Stimulated activated memory B cell treated with anti-CD40 and anti-IgM and Interleukin-4, amounts not matched to agents 10 μg/mL and 1 μg/mL and 100 μg/mL, for 72 hours (primary cell): ENCODE data around the gene FAM98B.

ENCODE experiments used
- ATAC-seq: fragments of 150-1000 bp; cut with Tn5 transposase; 2 replicates; pipeline ENCODE4 v1.10.0; 2021
- H3K27ac Mint-ChIP-seq: one replicate; pipeline ENCODE4 v1.8.0; 2022; ENCODE audit warnings: mild to moderate bottlenecking, mixed read lengths
- H3K27me3 Mint-ChIP-seq: one replicate; pipeline ENCODE4 v1.8.0; 2022; ENCODE audit warnings: mixed read lengths
- H3K36me3 Mint-ChIP-seq: one replicate; pipeline ENCODE4 v1.8.0; 2022; ENCODE audit warnings: mixed read lengths
- H3K4me1 Mint-ChIP-seq: one replicate; pipeline ENCODE4 v1.8.0; 2022; ENCODE audit warnings: mixed read lengths
- H3K4me3 Mint-ChIP-seq: one replicate; pipeline ENCODE4 v1.8.0; 2022; ENCODE audit warnings: mild to moderate bottlenecking, moderate library complexity, mixed read lengths
- H3K9me3 Mint-ChIP-seq: one replicate; pipeline ENCODE4 v1.8.0; 2022; ENCODE audit warnings: mixed read lengths

FAM98B gene

DNA sequence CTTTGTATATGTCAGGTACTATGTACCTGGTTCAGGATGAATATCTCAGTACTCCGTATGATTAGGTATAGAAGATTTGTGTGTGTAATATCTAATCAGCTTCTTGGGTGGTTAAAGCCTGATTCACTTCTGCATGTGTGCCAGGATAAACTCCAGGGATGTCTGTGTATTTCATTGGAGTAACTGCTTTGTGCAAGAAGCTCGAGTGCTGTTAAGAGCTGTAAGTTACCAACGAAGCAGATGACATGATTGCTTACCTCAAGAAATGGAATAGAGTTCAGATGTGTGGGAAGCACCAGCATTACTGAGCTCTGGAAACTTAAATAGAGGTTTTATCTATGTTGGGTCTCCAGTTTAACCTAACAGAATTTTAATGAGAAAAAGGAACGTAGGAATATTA lies 23.7 kb downstream of the FAM98B start:
- Mint-ChIP-seq H3K27me3 (no peaks in the 10 kb centered on the region), H3K4me3 (no peak overlapping the region), H3K36me3 (peaks cover 50% of the 10 kb centered on the region), H3K27ac (no peak overlapping the region), H3K4me1 (peaks cover 6% of the 10 kb centered on the region), H3K9me3 (no peaks in the 10 kb centered on the region)
- no peak for ATAC-seq

DNA sequence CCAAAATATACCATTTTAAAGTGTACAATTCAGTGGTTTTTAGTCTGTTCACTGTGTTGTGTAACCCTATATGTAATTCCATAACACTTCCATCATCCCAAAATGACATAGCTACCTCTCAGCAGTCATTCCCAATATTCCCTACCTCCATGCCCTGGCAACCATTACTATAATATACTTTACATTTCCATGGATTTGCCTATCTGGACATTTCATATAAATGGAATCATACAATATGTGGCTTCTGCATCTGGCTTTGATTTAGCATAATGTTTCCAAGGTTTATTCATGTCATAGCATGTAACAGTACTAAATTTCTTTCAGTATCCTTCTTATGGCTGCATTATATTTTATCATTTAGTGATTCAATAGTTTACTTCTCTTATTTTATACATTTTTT lies 25.3 kb downstream of the FAM98B start:
- Mint-ChIP-seq H3K9me3 (no peaks in the 10 kb centered on the region), H3K4me3 (no peak overlapping the region), H3K4me1 (peaks cover 6% of the 10 kb centered on the region), H3K27ac (no peak overlapping the region), H3K36me3 (peaks cover 48% of the 10 kb centered on the region), H3K27me3 (no peaks in the 10 kb centered on the region)
- ATAC-seq = no peak

DNA sequence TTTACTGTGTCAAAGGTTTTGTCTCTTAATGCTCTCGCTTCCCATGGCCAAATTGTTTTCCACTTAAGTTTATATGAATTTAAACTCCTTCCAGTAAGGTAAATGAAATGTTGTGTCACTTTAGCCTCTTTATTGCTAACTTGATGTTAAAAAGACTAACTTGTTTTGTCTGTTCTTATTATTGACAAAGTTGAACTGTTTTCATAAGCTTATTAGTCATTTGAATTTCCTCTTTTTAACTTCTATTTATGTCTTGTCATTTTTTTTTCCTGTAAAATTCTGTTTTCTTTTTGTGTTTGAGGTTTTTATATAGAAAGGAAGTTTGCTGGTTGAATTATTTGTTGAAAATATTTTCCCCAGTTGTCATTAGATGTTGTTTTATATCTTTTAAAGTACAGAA lies 25.8 kb downstream of the FAM98B start:
- no peak overlapping the region for H3K4me3 Mint-ChIP-seq
- peaks cover 43% of the 10 kb centered on the region for H3K36me3 Mint-ChIP-seq
- H3K9me3 Mint-ChIP-seq = no peaks in the 10 kb centered on the region
- ATAC-seq = no peak
- peaks cover 6% of the 10 kb centered on the region for H3K4me1 Mint-ChIP-seq
- H3K27ac Mint-ChIP-seq = no peak overlapping the region
- H3K27me3 Mint-ChIP-seq = no peaks in the 10 kb centered on the region

DNA sequence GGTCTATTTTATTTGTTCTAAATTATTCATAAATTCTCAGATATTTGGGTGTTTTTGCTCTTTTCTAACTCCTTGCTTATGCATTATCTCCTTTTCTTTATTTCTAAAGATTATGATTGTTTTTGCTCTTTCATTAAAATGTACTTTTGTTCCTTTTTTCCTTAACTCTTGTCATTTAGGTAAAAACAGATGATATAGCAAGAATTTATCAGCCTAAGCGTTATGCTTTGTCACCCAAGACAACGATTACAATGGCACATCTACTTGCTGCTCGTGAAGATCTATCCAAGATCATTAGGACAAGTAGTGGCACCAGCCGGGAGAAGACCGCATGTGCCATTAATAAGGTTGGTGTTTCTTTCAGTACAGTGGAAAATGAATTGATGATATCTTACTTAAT lies 27.2 kb downstream of the FAM98B start:
- Mint-ChIP-seq H3K27me3 (no peaks in the 10 kb centered on the region), H3K4me1 (peaks cover 6% of the 10 kb centered on the region), H3K9me3 (no peaks in the 10 kb centered on the region), H3K27ac (no peak overlapping the region), H3K4me3 (no peak overlapping the region), H3K36me3 (peaks cover 33% of the 10 kb centered on the region)
- ATAC-seq = no peak

DNA sequence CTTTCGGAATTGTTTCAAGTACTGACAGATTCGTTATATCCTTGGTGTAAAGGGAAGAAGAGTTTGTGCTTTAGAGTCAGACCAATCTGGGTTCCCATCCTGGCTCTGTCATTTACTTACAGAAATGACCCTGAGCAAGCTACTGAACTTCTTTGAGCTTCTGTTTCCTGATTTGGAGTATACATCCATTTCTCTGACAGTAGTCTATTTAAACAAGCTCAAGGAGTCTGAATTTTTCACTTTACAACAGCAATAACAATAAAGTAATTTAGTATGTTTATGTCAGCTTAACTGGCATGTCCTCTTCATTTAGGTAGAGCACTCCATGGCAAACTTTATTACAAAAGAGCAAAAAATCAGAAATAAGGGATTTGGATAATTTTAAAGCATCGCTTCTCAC lies 27.8 kb downstream of the FAM98B start:
- peaks cover 29% of the 10 kb centered on the region for H3K36me3 Mint-ChIP-seq
- H3K4me1 Mint-ChIP-seq = peaks cover 6% of the 10 kb centered on the region
- H3K27me3 Mint-ChIP-seq = no peaks in the 10 kb centered on the region
- H3K4me3 Mint-ChIP-seq = no peak overlapping the region
- no peak overlapping the region for H3K27ac Mint-ChIP-seq
- no peaks in the 10 kb centered on the region for H3K9me3 Mint-ChIP-seq
- ATAC-seq = no peak

DNA sequence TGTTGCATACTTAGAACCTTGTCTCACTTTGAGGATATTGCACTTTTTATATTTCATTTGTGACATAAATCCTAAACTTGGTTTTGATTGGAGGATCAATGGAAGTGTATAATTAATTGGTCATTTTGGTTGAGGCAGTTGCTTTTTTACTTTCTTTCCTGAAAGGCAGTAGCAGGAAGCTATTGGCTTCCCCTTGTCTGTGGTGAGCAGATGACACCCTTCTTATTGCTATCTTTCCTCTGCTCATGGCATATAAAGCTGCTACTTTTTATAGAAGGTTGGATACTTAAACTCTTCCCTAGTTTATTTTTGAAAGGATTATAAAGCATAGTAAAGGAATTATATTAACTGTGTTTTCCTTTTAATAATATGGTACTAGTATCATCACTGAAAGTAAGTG lies 28.6 kb downstream of the FAM98B start:
- peaks cover 6% of the 10 kb centered on the region for H3K4me1 Mint-ChIP-seq

DNA sequence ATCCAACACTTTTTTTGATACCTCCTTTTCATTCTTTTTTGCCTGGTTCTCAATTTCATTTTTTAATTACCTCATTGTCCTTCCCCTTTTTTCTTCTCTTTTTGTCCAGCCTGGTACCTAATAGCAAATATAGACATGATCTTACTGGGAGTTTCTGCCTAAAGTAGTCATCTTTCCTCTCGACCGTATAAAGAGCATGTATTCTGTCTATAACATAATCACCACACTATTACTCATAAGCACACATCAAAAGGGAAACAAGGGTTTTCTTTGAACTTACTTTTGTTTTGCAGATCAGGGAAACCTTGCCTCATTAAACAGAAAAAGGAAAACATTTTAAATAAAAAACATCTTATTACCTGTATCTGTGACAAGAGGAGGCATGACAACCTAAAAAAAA lies 33.0 kb downstream of the FAM98B start:
- H3K4me3 Mint-ChIP-seq = no peak overlapping the region
- H3K27me3 Mint-ChIP-seq = no peaks in the 10 kb centered on the region
- H3K4me1 Mint-ChIP-seq = no peaks in the 10 kb centered on the region
- peaks cover 24% of the 10 kb centered on the region for H3K36me3 Mint-ChIP-seq
- H3K27ac Mint-ChIP-seq = no peak overlapping the region
- no peaks in the 10 kb centered on the region for H3K9me3 Mint-ChIP-seq
- no peak for ATAC-seq

More for the DNA sequence above, 28.6 kb downstream of the FAM98B start:
- no peak overlapping the region for H3K27ac Mint-ChIP-seq
- no peaks in the 10 kb centered on the region for H3K27me3 Mint-ChIP-seq
- no peaks in the 10 kb centered on the region for H3K9me3 Mint-ChIP-seq
- peaks cover 29% of the 10 kb centered on the region for H3K36me3 Mint-ChIP-seq
- ATAC-seq = no peak
- no peak overlapping the region for H3K4me3 Mint-ChIP-seq

DNA sequence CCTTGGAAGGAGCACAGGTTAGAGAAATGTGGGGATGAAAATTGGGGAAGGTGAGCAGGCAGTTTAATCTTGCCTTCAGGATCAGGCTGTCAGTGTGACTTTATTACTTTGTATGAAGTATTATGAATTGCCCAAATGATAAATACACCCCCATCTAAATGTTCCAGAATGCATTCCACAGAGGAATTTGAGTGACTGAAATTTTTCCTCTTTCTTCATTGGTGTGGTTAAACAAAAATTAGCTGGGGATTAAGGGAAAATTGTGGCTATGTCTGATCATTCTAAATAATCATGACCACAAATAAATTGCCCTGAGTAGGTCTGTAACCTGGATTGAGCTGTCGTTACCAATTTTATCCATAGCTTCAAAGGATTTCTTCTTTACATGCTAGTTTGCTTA lies 33.5 kb downstream of the FAM98B start:
- Mint-ChIP-seq H3K9me3 (no peaks in the 10 kb centered on the region), H3K36me3 (peaks cover 21% of the 10 kb centered on the region), H3K27me3 (no peaks in the 10 kb centered on the region), H3K4me1 (no peaks in the 10 kb centered on the region), H3K27ac (no peak overlapping the region), H3K4me3 (no peak overlapping the region)
- ATAC-seq = no peak

DNA sequence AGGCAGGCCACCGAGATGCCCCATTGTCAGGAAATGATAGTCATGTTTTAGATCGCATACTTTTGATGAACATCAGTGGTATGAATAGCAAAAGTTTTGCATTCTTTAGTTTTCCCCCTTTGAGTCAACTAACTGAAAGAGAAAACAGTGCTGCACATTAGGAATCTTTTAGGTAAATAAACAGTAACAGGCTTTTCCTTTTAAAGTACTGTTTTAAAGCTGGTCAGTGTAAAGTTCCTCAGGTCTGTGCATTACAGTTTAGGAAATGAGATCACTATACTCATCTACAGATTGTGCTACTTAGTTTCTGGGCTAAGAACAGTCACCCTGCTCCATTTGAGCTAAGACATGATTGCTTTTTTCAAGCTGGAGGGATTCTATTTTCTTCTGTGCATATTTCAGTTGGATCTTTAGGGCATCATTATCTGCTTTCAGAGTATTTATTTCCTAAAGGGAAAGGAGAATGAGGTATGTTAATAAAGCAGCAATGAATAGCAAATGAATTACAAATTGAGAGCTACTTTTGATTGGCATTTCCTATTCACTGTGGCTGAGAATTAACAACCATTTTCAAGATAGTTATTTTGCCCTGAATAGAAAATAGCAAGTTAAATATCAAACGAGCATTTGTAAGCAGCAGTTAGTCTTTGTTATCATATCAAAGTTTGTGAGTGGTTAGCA lies 36.5 kb downstream of the FAM98B start:
- H3K27me3 Mint-ChIP-seq = no peaks in the 10 kb centered on the region
- H3K4me1 Mint-ChIP-seq = no peaks in the 10 kb centered on the region
- H3K9me3 Mint-ChIP-seq = no peaks in the 10 kb centered on the region
- no peak for ATAC-seq
- no peak overlapping the region for H3K27ac Mint-ChIP-seq
- H3K36me3 Mint-ChIP-seq = peaks cover 26% of the 10 kb centered on the region
- no peak overlapping the region for H3K4me3 Mint-ChIP-seq

DNA sequence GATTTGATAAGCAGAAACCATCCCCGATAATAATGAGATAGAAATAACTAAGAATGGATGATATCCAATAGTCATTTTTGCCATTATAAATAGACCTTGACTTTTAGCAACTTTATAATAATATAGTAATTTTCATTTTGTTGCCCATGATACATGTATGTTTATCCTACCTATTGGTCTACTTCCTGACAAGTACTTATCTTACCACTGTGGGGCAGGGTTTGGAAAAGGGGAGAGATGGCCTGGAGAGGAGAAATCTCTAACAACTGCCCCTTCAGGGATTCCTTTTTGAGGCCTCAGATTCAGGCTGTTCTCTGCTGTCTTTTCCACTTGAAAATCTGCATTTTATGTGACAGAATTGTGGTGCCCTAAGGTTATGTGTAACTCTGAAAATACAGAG lies 42.2 kb downstream of the FAM98B start:
- H3K4me1 Mint-ChIP-seq = no peaks in the 10 kb centered on the region
- H3K27ac Mint-ChIP-seq = no peak overlapping the region
- no peaks in the 10 kb centered on the region for H3K27me3 Mint-ChIP-seq
- no peak for ATAC-seq
- H3K4me3 Mint-ChIP-seq = no peak overlapping the region
- peaks cover 31% of the 10 kb centered on the region for H3K36me3 Mint-ChIP-seq
- H3K9me3 Mint-ChIP-seq = no peaks in the 10 kb centered on the region

DNA sequence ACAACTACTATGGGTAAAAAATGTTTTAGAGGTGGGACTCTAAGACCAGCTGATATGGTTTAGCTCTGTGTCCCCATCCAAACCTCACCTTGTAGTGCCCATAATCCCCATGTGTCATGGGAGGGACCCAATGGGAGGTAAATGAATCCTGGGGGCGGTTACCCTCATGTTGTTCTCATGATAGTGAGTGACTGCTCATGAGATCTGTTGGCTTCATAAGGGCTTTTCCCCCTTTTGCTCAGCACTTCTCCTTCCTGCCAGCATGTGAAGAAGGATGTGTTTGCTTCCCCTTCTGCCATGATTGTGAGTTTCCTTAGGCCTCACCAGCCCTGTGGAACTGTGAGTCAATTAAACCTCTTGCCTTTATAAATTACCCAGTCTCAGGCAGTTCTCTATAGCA lies 45.7 kb downstream of the FAM98B start:
- H3K4me3 Mint-ChIP-seq = no peak overlapping the region
- H3K9me3 Mint-ChIP-seq = no peaks in the 10 kb centered on the region
- no peak for ATAC-seq
- H3K4me1 Mint-ChIP-seq = no peaks in the 10 kb centered on the region
- H3K27me3 Mint-ChIP-seq = no peaks in the 10 kb centered on the region
- no peak overlapping the region for H3K27ac Mint-ChIP-seq
- peaks cover 41% of the 10 kb centered on the region for H3K36me3 Mint-ChIP-seq

DNA sequence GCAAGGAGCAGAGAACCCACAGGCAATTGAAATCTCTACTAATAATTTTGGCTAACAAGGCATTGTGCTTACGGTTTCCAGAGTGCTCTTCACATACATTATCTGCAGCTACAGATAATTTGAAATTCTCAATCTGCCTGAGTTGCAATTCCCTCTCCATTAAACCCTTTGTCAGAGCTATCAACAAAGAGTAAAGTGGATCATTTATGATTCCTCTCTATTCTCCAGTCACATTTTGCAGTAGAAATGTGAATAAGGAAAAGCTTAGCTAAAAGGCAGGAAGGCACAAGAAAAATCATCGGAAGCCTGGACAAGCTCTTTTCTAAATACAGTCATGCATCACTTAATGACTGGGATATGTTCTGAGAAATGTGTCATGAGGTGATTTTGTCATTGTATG lies 49.6 kb downstream of the FAM98B start:
- no peak for ATAC-seq
- peaks cover 62% of the 10 kb centered on the region for H3K36me3 Mint-ChIP-seq
- no peak overlapping the region for H3K27ac Mint-ChIP-seq

DNA sequence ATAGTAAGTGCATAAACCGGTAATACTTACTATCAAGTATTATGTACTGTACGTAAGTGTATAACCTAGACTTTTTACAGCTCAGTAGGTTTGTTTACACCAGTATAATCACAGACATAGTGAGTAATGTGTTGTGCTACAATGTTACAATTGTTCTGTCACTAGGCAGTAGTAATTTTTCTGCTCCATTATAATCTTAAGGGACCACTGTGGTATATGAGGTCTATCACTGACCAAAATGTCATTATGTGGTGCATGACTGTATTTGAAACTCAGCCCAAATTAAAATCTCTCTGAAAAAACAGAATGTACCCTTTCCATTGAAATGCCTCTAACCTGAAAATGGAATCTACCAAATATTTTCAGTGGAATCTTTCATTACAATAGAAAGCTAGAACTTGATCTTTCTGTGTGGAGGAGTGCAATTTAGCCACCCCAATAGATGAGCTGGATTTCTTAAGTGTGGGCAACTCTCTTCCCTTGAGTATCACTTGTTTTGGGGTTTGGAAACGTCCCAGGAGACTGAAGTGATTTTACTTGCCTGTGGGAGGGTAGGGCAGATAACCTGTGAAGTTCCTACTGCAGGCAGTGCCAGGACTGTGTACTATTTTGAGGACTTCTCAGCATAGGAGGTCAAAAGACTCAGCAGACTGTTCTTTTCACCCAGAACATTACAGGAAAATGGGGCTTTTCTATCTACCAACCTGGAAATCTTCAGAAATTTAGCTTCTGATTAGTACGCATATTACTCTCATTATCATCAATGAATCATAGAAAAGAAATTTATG lies 50.9 kb downstream of the FAM98B start:
- H3K27ac Mint-ChIP-seq = no peak overlapping the region
- no peak overlapping the region for H3K4me3 Mint-ChIP-seq
- no peaks in the 10 kb centered on the region for H3K4me1 Mint-ChIP-seq
- ATAC-seq = no peak
- no peaks in the 10 kb centered on the region for H3K27me3 Mint-ChIP-seq
- H3K36me3 Mint-ChIP-seq = peaks cover 48% of the 10 kb centered on the region
- H3K9me3 Mint-ChIP-seq = no peaks in the 10 kb centered on the region

More for the DNA sequence above, 49.6 kb downstream of the FAM98B start:
- no peak overlapping the region for H3K4me3 Mint-ChIP-seq
- H3K4me1 Mint-ChIP-seq = no peaks in the 10 kb centered on the region
- H3K27me3 Mint-ChIP-seq = no peaks in the 10 kb centered on the region
- no peaks in the 10 kb centered on the region for H3K9me3 Mint-ChIP-seq

DNA sequence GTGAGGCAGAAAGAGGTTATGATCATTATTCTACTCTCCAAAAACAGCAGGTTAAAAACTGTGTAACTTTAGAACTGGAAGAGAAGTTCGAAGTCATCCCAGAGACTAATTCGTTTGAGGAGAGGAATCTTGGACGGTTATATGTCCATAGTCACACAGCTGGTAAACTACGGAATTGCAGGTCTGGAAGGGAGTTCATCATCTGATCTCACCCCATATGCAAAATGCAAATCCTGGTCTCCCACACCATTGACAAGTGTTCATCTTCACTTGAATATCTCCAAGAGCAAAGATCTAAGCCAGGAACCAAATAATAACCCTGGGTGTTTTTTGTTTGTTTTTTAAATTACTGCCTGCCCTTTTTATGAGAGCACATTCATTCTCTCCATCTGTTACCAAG lies 53.1 kb downstream of the FAM98B start:
- Mint-ChIP-seq H3K4me1 (no peaks in the 10 kb centered on the region), H3K27ac (no peak overlapping the region)
- ATAC-seq = no peak

DNA sequence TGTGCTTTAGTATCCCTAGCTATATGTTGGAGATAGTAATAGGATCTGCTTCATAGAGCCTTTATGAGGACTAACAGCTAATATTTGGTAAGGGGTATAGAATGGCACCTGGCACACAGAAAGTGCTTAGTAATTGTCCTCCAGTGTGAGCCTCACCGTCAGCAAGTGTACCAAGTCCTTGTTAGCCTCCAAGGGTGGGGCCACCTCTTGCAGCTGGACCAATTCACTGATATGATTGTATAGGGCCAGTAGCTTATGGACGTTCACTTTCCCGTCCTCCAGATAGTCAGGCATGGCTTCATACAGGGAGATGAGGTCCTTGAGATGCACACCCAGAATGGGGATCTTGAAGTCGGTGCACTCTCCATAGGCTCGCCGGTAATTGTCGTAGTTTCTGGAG lies 53.6 kb downstream of the FAM98B start:
- no peak for ATAC-seq
- Mint-ChIP-seq H3K9me3 (no peaks in the 10 kb centered on the region), H3K4me3 (no peak overlapping the region), H3K4me1 (no peaks in the 10 kb centered on the region), H3K36me3 (peaks cover 33% of the 10 kb centered on the region), H3K27ac (no peak overlapping the region), H3K27me3 (no peaks in the 10 kb centered on the region)

More for the DNA sequence above, 53.1 kb downstream of the FAM98B start:
- Mint-ChIP-seq H3K9me3 (no peaks in the 10 kb centered on the region), H3K36me3 (peaks cover 39% of the 10 kb centered on the region), H3K4me3 (no peak overlapping the region), H3K27me3 (no peaks in the 10 kb centered on the region)

DNA sequence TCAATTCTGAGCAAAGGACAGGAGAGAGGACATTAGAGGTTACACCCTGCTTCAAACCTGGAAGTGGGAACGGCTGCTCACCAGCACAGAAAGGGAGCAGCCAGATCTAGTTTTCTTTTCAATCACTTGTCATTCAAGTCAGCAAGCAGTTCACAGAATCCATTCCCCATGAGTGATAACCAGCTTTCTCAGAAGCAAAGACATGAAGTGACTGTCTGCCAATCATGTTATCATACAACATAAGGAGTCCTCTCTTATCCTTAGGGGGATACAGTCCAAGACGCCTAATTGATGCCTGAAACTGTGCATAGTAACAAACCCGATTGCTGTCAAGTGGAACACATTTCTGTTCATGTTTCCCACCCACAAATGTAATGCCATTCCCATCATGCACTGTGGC lies 54.7 kb downstream of the FAM98B start:
- ATAC-seq = no peak
- Mint-ChIP-seq H3K36me3 (peaks cover 28% of the 10 kb centered on the region), H3K9me3 (no peaks in the 10 kb centered on the region), H3K27ac (no peak overlapping the region), H3K4me1 (no peaks in the 10 kb centered on the region), H3K4me3 (no peak overlapping the region), H3K27me3 (no peaks in the 10 kb centered on the region)
